Measurements from ENCODE around the gene TNFAIP8L1. TPM values are rescaled to one million over a fixed set of nuclear protein-coding genes. Genes with fewer than 3 reads are reported as not detected.
A peak's percentile ranks its signal among the peaks of the same experiment; 100 is the strongest.

The TNFAIP8L1 gene
- total and polyA plus RNA-seq, 7 donors = 2.4 to 5.1 (median 3.3) TPM

- intact Hi-C loops (cut with DNase I) = no loop called here
- Histone ChIP-seq H3K9me3 (no peaks in the 10 kb centered on the region), H3K27me3 (ENCODE audit: insufficient read depth in 3 of 3, low read length in 2 of 3) (peaks cover 0 to 11% (median 4%) of the 10 kb centered on the region in 3 donors), H3K4me3 (no peak overlapping the region), H3K36me3 (ENCODE audit: insufficient read depth in 1 of 2, low read depth in 1 of 2) (no peaks in the 10 kb centered on the region), H3K4me1 (no peaks in the 10 kb centered on the region), H3K27ac (no peak overlapping the region)
- no peak for ATAC-seq
- TF ChIP-seq CTCF (IDR thresholded peaks at IDR 0.05) = peak; percentile 10
- WGBS, 3 donors = 49 to 57% (median 56%) methylated on average over 6 of the region's 6 CpGs
- no peak for DNase-seq
These were observed 14.5 kb upstream of the TNFAIP8L1 start for GRCh38 chr19:4624733-4625362.

- intact Hi-C loops (cut with DNase I) = loop anchor here in 1 of 2 donors (5.0 kb wide), 1 partner anchor 56 kb away; no protein-coding TSS in a partner anchor
These were observed 6.0 kb upstream of the TNFAIP8L1 start for GRCh38 chr19:4633140-4633967.

GRCh38 chr19:4635754-4636116, 3.6 kb upstream of the TNFAIP8L1 start:
- Histone ChIP-seq H3K4me1 (peaks cover 7% of the 10 kb centered on the region), H3K9me3 (no peaks in the 10 kb centered on the region), H3K27ac (no peak overlapping the region), H3K27me3 (ENCODE audit: insufficient read depth in 3 of 3, low read length in 2 of 3) (no peaks in the 10 kb centered on the region), H3K36me3 (ENCODE audit: insufficient read depth in 1 of 2, low read depth in 1 of 2) (no peaks in the 10 kb centered on the region), H3K4me3 (peak overlapping the region; percentile 69)
- no peak for TF ChIP-seq CTCF (IDR thresholded peaks at IDR 0.05)
- DNase-seq = no peak
- ATAC-seq = no peak
- 36 to 46% (median 39%) methylated on average over 11 to 13 of the region's 13 CpGs for WGBS, 3 donors
- intact Hi-C loops (cut with DNase I) = loop anchor here (1.0 to 5.0 kb wide), 5 partner anchors 59 to 228 kb away; partner anchors contain the start of genes PLIN5 (in 1 of the 2) and SEMA6B (in 1 of the 2)

More at GRCh38 chr19:4633140-4633967, 6.0 kb upstream of the TNFAIP8L1 start:
- Histone ChIP-seq H3K9me3 (no peaks in the 10 kb centered on the region), H3K36me3 (ENCODE audit: insufficient read depth in 1 of 2, low read depth in 1 of 2) (no peaks in the 10 kb centered on the region), H3K4me3 (no peak overlapping the region), H3K4me1 (peaks cover 7% of the 10 kb centered on the region), H3K27me3 (ENCODE audit: insufficient read depth in 3 of 3, low read length in 2 of 3) (peaks cover 0 to 3% (median 0%) of the 10 kb centered on the region in 3 donors), H3K27ac (peak overlapping the region; percentile 56)
- WGBS, 3 donors = 26 to 29% (median 28%) methylated on average over 14 of the region's 14 CpGs
- TF ChIP-seq CTCF (IDR thresholded peaks at IDR 0.05) = peak; percentile 68
- DNase-seq (peak; percentile 50 to 76), ATAC-seq (peak; percentile 57 to 64 (median 63))

- TF ChIP-seq CTCF (IDR thresholded peaks at IDR 0.05) = peak; percentile 95
- ATAC-seq = peak; percentile 25 to 56 (median 38)
- 0 to 1% (median 0%) methylated on average over 33 to 43 of the region's 43 CpGs for WGBS, 3 donors
- Histone ChIP-seq H3K9me3 (no peaks in the 10 kb centered on the region), H3K4me1 (peaks cover 7% of the 10 kb centered on the region), H3K27ac (no peak overlapping the region), H3K27me3 (ENCODE audit: insufficient read depth in 3 of 3, low read length in 2 of 3) (no peaks in the 10 kb centered on the region), H3K4me3 (peak overlapping the region; percentile 69), H3K36me3 (ENCODE audit: insufficient read depth in 1 of 2, low read depth in 1 of 2) (no peaks in the 10 kb centered on the region)
- DNase-seq = peak; percentile 71 to 82
- intact Hi-C loops (cut with DNase I) = loop anchor here (2.0 to 5.0 kb wide), 4 partner anchors 59 to 229 kb away; partner anchors contain the start of genes PLIN5 (in 1 of the 2) and SEMA6B (in 1 of the 2)
These were observed 3.1 kb upstream of the TNFAIP8L1 start for GRCh38 chr19:4636151-4636717.
